NCI-H2227 (cell line): ENCODE data around the gene KCNK4.
"Not testable (repeated sequence)": the region's sequence is repeated elsewhere in the genome, so short reads cannot be mapped to it uniquely, and the experiment has no call there.

Source experiments
- DNase-seq: peaks from one replicate; lab custom pipeline; 2025; ENCODE audit not compliant: unreplicated experiment; lab: John Stamatoyannopoulos, UW

Gene KCNK4

DNA sequence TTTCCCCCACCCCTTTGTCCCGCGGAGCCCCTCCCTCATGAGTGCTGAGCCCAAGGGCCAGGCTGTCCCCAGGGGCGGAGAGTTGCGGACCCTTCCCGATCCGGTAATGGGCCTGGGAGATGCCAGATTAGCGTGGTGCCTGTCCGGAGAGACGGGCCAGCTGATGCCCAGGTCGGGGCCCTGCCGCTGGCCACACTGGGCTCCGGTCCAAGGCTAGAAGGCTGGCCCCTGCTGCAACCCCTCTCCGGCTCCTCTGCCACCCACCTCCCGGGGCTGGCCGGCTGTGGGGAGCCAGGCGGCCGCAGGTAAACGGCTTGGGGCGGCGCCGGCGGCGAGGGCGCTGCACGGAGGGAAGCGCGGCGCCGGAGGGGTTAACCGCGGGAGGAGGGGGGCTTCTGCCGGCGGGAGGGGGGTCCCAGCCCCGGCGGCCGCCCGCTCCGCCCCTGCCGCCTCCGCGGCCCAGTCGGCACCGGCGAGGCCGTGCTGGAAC is at the start of gene KCNK4:
TSS of gene KCNK4 (plus strand) at position 41 of the 490 bp plus-strand sequence. CDS start 1,717 bp downstream, outside the sequence.
- DNase-seq = no peak

DNA sequence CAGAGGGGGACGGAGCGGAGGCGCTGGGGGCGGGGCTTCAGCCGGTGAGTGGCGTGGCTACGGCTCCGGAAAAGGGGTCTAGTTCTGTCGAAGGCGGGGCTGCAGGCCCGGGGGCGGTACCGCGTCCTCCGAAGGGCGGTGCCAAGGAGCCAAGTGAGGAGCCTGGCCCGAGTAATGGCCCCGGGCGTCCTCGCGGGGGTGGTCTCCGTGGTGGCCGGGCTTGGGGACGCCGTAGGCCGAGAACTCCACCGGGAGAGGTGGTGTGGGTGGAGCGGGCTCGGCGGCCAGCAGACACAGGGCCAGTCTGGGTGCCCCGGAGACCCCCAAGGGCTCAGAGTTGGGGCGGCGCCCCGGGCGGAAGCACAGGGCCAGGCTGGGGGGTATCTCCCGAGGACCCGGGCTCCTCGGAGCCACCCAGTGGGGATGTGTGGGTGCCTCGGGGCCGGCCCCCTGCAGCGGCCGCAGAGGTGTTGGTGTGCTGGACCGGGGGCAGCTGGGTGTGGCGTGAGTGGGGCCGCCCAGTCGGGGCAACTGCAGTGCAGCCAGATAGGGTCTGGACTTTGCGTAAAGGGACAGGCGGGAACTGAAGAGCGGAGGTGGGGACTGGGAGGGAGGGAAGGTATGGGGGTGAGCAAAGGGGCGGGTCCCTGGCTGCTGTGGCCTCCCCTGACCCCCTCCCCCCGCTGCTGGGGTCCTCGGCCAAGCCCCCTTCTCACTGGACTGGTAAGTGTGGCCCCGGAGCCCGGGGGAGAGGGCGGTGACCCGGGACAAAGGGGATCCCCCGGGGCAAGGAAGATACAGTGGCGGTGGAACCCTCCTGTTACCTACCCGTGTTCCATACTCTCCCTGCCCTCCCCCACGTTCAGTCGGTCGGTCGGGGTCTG is 49.4 kb upstream of the KCNK4 start:
- DNase-seq = peak; percentile 68

GRCh38 chr11:64243236-64243854 is 47.8 kb upstream of the KCNK4 start:
- no peak for DNase-seq

DNA sequence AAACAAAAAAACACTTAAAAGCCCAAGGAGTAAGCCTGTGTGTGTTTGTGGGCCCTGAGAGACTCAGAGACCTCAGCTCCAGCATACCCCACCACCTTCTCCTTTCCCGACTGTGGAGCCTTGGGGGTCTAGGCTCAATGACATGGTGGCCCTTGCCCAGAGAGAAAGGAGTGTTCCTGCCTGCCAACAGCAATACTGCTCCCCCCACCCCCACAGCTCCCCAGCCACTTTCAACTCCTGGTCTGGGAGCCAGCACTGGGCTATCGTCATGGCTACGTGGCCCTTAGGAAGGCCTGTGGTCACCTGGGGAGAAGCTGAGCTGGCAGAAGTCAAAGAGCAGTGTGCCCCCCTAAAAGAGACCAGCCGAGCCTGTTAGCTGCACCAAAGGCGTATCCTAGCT is 47.0 kb upstream of the KCNK4 start:
- DNase-seq = no peak

- no peak for DNase-seq
These were observed 46.1 kb upstream of the KCNK4 start for GRCh38 chr11:64244966-64245365.

DNA sequence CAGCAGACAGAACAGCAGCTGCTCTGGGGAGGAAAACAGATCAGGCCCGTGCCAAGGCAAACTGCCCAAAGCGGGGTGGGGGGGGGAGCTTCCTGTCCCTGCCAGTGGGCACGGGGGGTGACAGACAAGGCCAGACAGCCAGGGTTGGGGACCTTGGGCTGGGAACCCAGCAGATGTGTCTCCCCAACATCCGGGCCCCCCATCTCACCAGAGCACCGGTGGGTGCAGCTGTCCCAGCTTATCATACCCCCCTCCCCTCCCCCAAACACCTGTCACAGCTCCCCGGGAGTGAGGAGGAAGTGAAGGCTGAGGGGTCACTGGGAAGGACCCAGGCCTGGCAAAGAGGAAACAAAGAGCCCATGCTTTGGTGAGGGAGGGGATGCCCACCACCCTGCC is 45.7 kb upstream of the KCNK4 start:
- no peak for DNase-seq

- peak; percentile 44 for DNase-seq
These were observed 45.1 kb upstream of the KCNK4 start for GRCh38 chr11:64245797-64246620.

GRCh38 chr11:64246621-64246870 is 44.6 kb upstream of the KCNK4 start:
- not testable (repeated sequence) for DNase-seq

- peak; percentile 92 for DNase-seq
These were observed 44.0 kb upstream of the KCNK4 start, which contains the start of gene PPP1R14B for GRCh38 chr11:64246871-64247728. Gene PPP1R14B (minus strand): TSS chr11:64246943. CDS start chr11:64246673, 270 bp downstream.

GRCh38 chr11:64247729-64248531 is 43.2 kb upstream of the KCNK4 start:
- DNase-seq = peak; percentile 73

DNA sequence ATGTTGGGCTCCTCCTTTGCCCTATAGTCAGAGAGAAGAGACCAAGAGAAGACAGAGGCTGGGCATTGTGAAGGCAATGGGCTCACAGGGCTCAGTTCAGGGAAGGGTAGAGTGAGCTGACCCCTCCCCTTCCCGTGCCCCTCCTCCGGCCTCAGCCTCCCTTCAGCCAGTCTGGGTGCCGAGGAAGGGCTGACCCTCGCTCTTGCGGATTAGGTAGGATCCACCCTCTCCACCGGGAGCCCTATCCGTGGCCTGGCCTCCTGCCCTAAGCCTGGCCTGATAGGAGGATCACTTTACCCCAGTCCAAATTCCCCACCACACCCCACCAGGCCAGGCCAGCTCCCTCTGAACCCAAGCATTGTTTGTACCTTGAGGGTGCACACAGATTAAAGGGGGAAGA is 42.5 kb upstream of the KCNK4 start:
- DNase-seq = no peak

DNA sequence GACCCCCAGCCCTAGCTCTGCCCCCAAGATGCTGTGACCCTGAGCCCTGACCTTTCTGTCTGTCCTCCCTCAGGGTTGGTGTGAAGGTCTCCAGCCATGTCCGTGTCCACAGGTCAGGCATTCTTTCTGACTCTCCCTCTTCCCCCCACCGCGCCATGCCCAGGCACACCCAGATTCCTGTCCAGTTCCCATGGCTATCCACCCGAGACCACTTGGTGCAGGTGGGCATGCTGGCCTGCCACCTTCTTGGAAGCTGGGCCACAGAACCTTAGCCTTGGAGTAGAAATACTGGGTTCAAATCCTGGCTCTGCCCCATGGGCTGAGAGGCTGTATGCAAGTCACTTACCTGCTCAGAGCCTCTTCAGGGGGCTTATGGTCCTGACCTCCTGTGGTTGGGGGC is 42.1 kb upstream of the KCNK4 start:
- no peak for DNase-seq

DNA sequence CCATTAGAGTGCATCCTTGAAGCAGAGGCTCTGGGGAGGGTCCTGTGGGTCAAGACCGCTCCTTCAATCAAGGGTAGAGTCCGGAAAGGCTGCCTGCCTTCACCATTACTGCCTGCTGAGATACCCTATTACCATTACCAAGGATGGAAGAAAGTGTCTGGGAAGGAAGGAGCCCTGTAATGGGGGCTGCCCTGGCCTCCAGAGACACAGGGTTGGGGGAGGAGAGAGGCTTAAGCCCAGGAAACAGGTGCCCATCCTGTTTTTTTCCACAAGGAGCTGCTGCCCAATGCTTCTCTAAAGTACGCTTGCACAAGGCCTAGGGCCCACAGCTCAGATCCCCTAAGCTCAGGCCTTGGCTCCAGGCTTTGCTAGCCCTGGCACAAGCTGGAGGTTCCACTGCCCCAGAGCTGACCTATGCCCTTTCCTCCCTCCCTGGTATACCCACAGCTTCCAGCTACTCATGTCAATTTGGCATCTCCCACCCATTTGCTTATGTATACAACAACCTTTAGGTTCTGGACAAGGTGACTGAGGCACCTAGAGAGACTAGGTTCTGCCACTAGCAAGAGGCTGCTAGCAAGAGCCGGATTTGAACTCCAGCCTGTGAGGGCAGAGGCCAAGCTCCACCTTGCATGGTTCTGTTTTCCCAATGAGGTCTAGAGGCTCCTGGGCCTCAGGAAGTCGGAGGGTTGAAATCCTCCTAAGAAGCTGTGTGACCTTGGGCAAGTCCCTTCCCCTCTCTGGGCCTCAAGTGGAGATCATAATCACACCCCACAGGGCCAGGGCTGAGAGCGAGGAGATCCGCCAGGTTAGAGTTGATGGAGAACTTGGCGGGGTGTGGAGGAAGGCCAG is 41.3 kb upstream of the KCNK4 start:
- peak; percentile 70 for DNase-seq

DNA sequence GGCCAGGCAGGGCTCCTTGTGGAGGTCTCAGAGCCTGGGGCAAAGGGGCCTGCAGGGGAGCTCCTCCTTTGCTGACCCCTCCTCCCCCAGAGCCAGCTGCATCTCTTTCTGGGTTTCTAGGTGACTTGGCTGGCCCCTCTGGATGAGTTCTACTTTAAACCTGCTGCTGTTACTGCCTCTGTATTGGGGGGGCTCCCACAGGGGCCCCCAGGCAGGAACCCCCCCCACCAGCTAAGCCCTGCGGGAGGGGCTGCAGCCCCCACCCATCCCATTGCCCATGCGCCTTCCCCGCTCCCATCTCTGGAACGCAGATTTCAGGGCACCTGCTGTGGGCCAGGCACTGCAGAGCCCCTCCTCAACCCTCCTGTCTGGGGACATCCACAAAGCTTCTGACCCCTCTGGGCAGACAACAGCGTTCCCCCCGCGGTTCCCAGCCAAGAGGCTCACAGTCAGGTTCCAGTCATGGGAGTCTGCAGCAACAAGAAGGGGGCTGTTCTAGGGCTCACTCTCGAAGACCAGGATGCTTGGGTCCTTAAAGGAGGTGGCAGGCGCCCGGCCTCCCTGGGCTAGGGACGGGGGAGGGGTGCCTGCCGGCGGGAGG is 40.6 kb upstream of the KCNK4 start:
- DNase-seq = peak; percentile 67

DNA sequence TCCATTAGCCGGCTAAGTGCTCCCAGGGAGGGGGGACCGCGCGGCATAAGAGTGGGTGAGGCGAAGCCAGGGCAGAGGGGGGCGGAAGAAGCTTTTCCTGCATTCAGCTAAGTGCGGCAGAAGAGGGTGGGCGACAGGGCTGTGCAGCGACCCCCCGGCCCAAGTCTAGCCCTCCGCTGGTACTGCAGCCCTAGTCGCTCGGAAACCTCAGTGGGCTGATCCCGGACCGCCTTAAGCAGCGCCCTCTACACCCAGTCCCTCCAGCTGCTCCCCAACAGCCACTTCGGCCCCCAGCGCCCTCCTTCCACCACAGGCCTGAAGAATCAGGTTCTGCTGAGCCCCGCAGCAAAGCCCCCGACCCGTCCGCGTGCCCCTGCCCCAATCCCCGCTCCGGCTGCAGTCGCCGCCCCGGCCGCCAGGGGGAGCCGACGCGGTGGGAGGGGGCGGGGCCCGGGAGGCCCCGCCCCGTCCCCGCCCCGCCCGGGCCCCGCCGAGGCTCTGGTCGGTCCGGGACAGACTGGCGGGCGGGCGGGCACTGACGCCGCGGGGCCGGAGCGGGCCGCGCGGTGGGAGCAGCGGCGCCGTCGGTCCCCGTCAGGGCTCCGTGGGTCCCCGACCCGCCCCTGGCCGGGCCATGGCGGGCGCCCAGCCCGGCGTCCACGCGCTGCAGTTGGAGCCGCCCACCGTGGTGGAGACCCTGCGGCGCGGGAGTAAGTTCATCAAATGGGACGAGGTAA is 39.9 kb upstream of the KCNK4 start, which contains the start of gene PLCB3:
TSS of gene PLCB3 (plus strand) at position 515 of the 737 bp plus-strand sequence. CDS start at position 635, 120 bp downstream.
- peak; percentile 82 for DNase-seq

DNA sequence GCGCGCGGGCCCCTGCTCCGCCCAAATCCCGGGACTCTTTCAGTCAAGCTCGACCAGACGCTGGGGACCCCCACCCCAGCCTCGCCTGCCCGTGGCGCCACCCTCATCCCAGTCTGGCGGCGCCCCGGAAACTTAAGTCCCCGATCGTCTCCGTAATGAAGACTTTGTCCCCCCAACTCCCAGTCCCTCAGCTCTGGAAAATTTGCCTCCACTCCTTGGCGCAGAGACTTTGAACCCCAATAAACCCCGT is 39.4 kb upstream of the KCNK4 start:
- no peak for DNase-seq

DNA sequence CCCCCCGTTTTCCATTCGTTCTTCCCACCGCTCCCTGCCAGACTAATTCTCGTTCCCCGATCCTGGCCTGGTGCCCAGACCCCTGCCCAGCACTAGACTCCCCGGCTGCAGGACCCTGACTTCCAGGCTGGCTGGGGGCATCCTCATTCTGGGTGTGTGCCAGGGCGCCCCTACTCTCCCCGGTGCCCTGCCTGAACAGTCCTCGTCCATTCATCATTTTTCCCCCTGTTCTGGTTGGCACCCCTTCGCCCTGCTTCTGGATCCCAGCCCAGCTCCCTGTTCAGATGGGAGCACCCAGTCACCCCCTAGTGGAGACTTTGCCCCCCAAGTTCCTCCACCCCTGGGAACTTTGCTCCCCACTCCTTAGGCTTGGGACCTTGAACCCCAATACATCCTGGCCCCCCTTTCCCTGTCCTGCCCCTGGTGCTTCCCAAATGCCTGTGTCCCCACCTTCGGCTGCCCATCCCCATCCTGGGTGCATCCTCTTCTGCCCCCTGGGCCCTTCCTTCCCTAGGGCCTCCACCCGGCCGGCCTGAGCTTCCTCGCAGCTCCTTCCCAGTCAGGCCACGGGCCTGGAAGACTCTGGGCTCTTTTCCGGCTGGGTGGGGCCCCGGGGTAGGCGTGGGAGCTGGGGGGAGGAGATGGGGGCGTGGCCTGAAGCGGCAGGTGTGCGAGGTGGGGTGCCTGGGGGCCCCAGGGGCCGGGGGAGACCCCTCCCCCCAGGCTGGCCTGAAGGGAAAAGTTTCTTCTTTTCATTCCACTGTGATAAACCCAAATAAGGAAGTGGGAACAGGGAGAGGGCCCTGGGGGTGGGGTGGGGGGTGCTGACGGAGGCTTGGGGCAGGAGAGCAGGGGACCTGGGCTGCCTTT is 38.9 kb upstream of the KCNK4 start:
- DNase-seq = peak; percentile 43
